K562 (cell line): ENCODE data around the gene TGM3. TPM values are rescaled to one million over a fixed set of nuclear protein-coding genes. Genes with fewer than 3 reads are reported as not detected.

ENCODE experiments used
- ARID3B ChIP-seq: fragments of 250-450 bp; sonication (Bioruptor Pico); IDR thresholded peaks from 2 replicates; pipeline ENCODE4 v1.4.0; 2020; ENCODE audit warnings: borderline replicate concordance
- CCNT2 ChIP-seq: IDR thresholded peaks from 2 replicates; pipeline ENCODE4 v1.6.1; 2011; ENCODE audit warnings: borderline replicate concordance, low read depth, mild to moderate bottlenecking, moderate library complexity, mixed read lengths, low read length; ENCODE audit not compliant: insufficient read length; ENCODE audit errors: extremely low read depth
- DPF2 ChIP-seq: fragments of 450-650 bp; IDR thresholded peaks from 2 replicates; pipeline ENCODE4 v1.6.1; 2016
- FOXP4 ChIP-seq: sonication (generic); formaldehyde crosslinking; IDR thresholded peaks from 2 replicates; pipeline ENCODE4 v1.8.0; 2022; ENCODE audit warnings: mild to moderate bottlenecking, missing genetic modification reagents, borderline replicate concordance
- HOXB6 ChIP-seq: fragments of 250-450 bp; sonication (Bioruptor Pico); IDR thresholded peaks from 2 replicates; pipeline ENCODE4 v1.5.1; 2022; ENCODE audit warnings: mild to moderate bottlenecking, borderline replicate concordance
- MAFG ChIP-seq: fragments of 450-650 bp; conservative IDR thresholded peaks from 2 replicates; pipeline ENCODE4 v1.6.1; 2016; ENCODE audit warnings: missing genetic modification characterization, missing compliant biosample characterization
- POLR3G ChIP-seq: IDR thresholded peaks from 2 replicates; pipeline ENCODE4 v1.6.1; 2011; ENCODE audit not compliant: insufficient read length, insufficient replicate concordance; ENCODE audit errors: extremely low read depth
- TAF9B ChIP-seq: fragments of 450-650 bp; IDR thresholded peaks from 2 replicates; pipeline ENCODE4 v1.6.1; 2018; ENCODE audit warnings: mild to moderate bottlenecking; ENCODE audit not compliant: partially characterized antibody
- ZFP36 ChIP-seq: fragments of 150-350 bp; IDR thresholded peaks from 2 replicates; pipeline ENCODE4 v1.6.1; 2018; ENCODE audit warnings: low read length, low read depth; ENCODE audit not compliant: partially characterized antibody
- ZNF134 ChIP-seq: fragments of 250-450 bp; sonication (Bioruptor Pico); conservative IDR thresholded peaks from 2 replicates; pipeline ENCODE4 v1.4.0; 2020
- ZNF507 ChIP-seq: conservative IDR thresholded peaks from 2 replicates; pipeline ENCODE4 v1.6.1; 2017; ENCODE audit warnings: missing genetic modification characterization, missing compliant biosample characterization
- polyA plus RNA-seq, 8 experiments: library from polyadenylated mRNA; depleted of rRNA in 4 of 8; stranded (reverse) in 5 of 8; unstranded in 3 of 8; fragments of >200 nt; fragmentation: Nextera tagmentation in 2 of 8; fragmentation: Illumina TruSeq in 1 of 8; extraction: Ambion mirVana in 2 of 8; extraction: Trizol in 1 of 8; gene quantifications; 2 replicates each; pipeline versions ENCODE4 v1.2.1 to v1.2.3, GENCODE V29; 2011 to 2014; ENCODE audit warnings: inconsistent platforms in 1 of 8, missing spikeins in 1 of 8
- total RNA-seq, 7 experiments: library from RNA; depleted of rRNA in 6 of 7; stranded (reverse); fragments of >200 nt in 6 of 7; fragmentation: Illumina TruSeq in 2 of 7; extraction: Trizol in 2 of 7; gene quantifications; 2 replicates each; pipeline versions ENCODE4 v1.2.1 to v1.2.3, GENCODE V29; 2011 to 2021; ENCODE audit warnings: low replicate concordance in 1 of 7
- TF ChIP-seq, protein P1 (sequence below): fragments of 200-800 bp; sonication (Bioruptor generic); IDR thresholded peaks from 2 replicates; pipeline ENCODE4 v1.6.1; 2017; ENCODE audit warnings: missing genetic modification characterization, missing compliant biosample characterization

The TGM3 gene
- total and polyA plus RNA-seq, 9 of the 15 experiments (the other 6 are each of a cell fraction or from before 2014, with no cell fraction given) = not detected

DNA sequence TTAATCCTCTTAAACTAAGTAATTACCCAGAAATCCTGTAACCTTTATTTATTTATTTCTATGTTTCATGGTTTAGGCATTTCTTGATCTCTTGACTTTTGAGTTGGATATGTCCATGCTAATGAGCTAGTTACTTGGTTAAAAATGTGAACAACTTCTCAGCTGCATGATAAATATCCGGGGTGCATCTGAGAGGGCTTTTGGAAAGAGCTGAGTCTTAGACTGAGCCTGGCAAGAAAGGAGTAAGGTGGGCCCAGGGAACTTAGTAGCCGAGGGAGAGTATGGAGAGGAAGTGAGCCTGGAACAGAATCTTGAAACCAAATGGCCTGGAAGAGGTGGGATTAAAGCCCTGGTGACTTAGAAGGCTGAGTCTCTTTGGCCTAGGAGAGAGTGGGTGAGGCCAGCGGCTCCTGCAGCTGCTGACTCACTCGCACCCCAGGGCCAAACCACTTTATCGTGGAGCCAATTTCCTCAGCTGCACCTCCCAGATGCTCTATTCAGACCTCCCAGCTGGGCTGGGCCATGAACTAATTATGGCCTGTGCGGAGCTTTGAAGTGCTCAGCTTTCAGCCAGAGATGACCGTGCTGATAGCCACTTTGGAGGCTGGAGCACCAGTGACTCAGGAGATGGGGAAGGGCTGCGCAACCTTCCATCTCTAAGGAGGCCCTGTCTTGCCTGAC is 19.1 kb downstream of the TGM3 start (continued):
- TF ChIP-seq CCNT2 (peak; percentile 54), HOXB6 (CRISPR knock-in tag) (no peak), ZNF507 (tag) (no peak), ARID3B (no peak), ZFP36 (no peak), MAFG (peak; percentile 66), DPF2 (peak; percentile 84), POLR3G (no peak), FOXP4 (no peak), TAF9B (peak; percentile 95), ZNF134 (peak; percentile 85)
- TF ChIP-seq, protein P1, sequence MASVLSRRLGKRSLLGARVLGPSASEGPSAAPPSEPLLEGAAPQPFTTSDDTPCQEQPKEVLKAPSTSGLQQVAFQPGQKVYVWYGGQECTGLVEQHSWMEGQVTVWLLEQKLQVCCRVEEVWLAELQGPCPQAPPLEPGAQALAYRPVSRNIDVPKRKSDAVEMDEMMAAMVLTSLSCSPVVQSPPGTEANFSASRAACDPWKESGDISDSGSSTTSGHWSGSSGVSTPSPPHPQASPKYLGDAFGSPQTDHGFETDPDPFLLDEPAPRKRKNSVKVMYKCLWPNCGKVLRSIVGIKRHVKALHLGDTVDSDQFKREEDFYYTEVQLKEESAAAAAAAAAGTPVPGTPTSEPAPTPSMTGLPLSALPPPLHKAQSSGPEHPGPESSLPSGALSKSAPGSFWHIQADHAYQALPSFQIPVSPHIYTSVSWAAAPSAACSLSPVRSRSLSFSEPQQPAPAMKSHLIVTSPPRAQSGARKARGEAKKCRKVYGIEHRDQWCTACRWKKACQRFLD (CRISPR knock-in tag) = peak; percentile 45
